ENCODE measurements around the gene CAMTA1.

Gene CAMTA1

DNA sequence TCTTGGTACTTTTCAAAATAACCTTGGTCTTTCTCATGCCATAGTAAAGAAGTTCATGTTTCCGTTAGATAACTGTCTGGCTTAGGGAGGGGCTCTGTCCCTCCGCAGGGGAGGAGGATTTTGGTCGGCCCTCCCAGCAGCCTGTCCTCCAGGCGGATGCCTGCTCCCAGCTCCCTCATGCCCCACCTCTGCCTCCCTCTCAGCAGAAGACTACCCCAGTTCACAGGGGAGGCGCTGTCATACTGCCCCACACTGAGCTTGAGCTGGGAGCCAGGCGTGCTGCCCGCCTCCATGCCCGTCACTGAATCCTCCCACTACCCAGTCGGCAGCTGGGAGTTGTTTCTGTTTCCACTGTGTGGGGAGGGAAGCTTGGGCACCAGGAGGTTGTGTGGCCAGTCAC, 127.3 kb downstream of the CAMTA1 start:
- no peaks in the 10 kb centered on the region for H3K4me1 ChIP-seq (ENCODE audit: control insufficient read depth, insufficient read depth, low read length)
- ChIA-PET CTCF (interaction anchor here (2.4 kb wide), 1 partner anchor 23 kb away, joined by 10 read pairs; no protein-coding TSS in a partner anchor), POLR2A (no interaction called here)

DNA sequence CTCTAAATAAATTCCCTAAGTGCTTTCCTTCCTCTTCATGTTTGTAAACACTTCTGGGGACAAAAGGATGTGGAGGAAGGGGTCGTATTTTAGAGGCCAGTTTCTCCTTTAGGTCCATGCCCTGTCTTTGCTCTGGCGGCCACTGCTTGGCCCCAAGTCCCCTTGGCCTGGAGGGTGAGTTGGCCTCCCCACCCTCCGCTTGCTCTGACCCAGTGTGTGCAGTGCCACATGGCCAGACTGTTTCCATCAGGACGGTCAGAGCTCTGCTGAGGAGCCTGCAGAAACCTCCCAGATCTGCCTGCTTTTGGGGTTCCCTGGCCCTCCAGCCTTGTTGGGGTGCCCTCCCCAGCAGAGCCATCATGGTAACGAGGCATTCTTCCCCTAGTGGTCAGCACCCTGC, 127.8 kb downstream of the CAMTA1 start:
- TF ChIP-seq, protein P1, sequence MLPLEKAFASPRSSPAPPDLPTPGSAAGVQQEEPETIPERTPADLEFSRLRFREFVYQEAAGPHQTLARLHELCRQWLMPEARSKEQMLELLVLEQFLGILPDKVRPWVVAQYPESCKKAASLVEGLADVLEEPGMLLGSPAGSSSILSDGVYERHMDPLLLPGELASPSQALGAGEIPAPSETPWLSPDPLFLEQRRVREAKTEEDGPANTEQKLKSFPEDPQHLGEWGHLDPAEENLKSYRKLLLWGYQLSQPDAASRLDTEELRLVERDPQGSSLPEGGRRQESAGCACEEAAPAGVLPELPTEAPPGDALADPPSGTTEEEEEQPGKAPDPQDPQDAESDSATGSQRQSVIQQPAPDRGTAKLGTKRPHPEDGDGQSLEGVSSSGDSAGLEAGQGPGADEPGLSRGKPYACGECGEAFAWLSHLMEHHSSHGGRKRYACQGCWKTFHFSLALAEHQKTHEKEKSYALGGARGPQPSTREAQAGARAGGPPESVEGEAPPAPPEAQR (tag by site-specific recombination; IDR thresholded peaks at IDR 0.05), result no peak
- TF ChIP-seq GLIS2 (tag by site-specific recombination; IDR thresholded peaks at IDR 0.05) (no peak), ZNF776 (tag by site-specific recombination; IDR thresholded peaks at IDR 0.05; ENCODE audit: borderline replicate concordance) (no peak), ZNF610 (tag by site-specific recombination; IDR thresholded peaks at IDR 0.05; ENCODE audit: borderline replicate concordance) (no peak), ZNF621 (tag by site-specific recombination; IDR thresholded peaks at IDR 0.05) (no peak), ZNF175 (tag by site-specific recombination; IDR thresholded peaks at IDR 0.05) (no peak), ZBTB20 (tag by site-specific recombination; IDR thresholded peaks at IDR 0.05) (no peak), ZNF23 (tag by site-specific recombination; IDR thresholded peaks at IDR 0.05; ENCODE audit: borderline replicate concordance) (no peak), ZNF2 (tag by site-specific recombination; IDR thresholded peaks at IDR 0.05) (no peak), ZFP37 (tag by site-specific recombination; IDR thresholded peaks at IDR 0.05) (no peak), ZNF48 (tag by site-specific recombination; IDR thresholded peaks at IDR 0.05) (no peak), ZNF664 (tag by site-specific recombination; IDR thresholded peaks at IDR 0.05) (no peak), ZNF221 (tag by site-specific recombination; IDR thresholded peaks at IDR 0.05; ENCODE audit: borderline replicate concordance) (no peak)
- no peaks in the 10 kb centered on the region for H3K9me3 ChIP-seq (ENCODE audit: control insufficient read depth, insufficient read depth, low read depth, low read length)
- no peaks in the 10 kb centered on the region for H3K4me1 ChIP-seq (ENCODE audit: control insufficient read depth, insufficient read depth, low read length)
- ChIA-PET POLR2A (no interaction called here), CTCF (interaction anchor here (2.4 kb wide), 1 partner anchor 23 kb away, joined by 10 read pairs; no protein-coding TSS in a partner anchor)
- H3K4me3 ChIP-seq (ENCODE audit: low read depth, low read length), result no peak overlapping the region
- H3K27ac ChIP-seq (ENCODE audit: extremely low read depth, low read depth, low read length), result no peak overlapping the region
- H3K36me3 ChIP-seq (ENCODE audit: control insufficient read depth in 2 of 2, insufficient read depth in 1 of 2, low read length in 2 of 2), result no peaks in the 10 kb centered on the region

More for the DNA sequence above, 127.3 kb downstream of the CAMTA1 start:
- no peaks in the 10 kb centered on the region for H3K36me3 ChIP-seq (ENCODE audit: control insufficient read depth in 2 of 2, insufficient read depth in 1 of 2, low read length in 2 of 2)
- peak; percentile 62 for TF ChIP-seq EGR2 (tag by site-specific recombination; IDR thresholded peaks at IDR 0.05; ENCODE audit: low read depth)
- TF ChIP-seq ZIC2 (tag by site-specific recombination; IDR thresholded peaks at IDR 0.05), result peak; percentile 60
- TF ChIP-seq ZFHX2 (tag by site-specific recombination; conservative IDR thresholded peaks at IDR 0.05), result peak; percentile 45; the same call in 1 of the 2 replicates
- TF ChIP-seq ZNF623 (tag by site-specific recombination; IDR thresholded peaks at IDR 0.05), result no peak
- no peak for TF ChIP-seq ZNF112 (tag by site-specific recombination; IDR thresholded peaks at IDR 0.05)
- H3K9me3 ChIP-seq (ENCODE audit: control insufficient read depth, insufficient read depth, low read depth, low read length), result no peaks in the 10 kb centered on the region
- H3K4me3 ChIP-seq (ENCODE audit: low read depth, low read length), result no peak overlapping the region
- no peak overlapping the region for H3K27ac ChIP-seq (ENCODE audit: extremely low read depth, low read depth, low read length)

DNA sequence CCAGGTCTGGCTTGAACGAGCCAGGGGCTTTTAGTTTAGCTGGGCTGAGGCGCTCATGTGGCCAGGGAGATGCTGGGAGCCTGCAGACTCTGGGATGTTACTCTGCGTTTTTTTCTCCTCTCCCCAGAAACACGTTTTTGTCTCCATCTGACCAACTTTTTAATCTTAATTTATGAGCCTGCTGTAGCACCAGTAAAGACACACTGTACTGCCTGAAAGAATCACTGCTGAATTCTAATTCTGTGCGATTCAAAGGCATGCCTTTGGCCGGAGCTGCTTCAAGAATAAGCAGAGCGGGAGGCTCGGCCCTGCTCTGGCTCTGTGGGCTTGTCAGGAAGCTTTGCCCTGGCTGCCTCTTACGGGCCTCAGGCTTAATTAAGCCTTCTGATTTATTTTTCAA, 129.5 kb downstream of the CAMTA1 start:
- H3K4me3 ChIP-seq (ENCODE audit: low read depth, low read length), result no peak overlapping the region
- ChIA-PET CTCF (interaction anchor here (0.8 to 2.4 kb wide), 2 partner anchors 25 to 128 kb away, joined by 4 to 10 read pairs; no protein-coding TSS in a partner anchor), POLR2A (no interaction called here)
- no peaks in the 10 kb centered on the region for H3K4me1 ChIP-seq (ENCODE audit: control insufficient read depth, insufficient read depth, low read length)
- no peak overlapping the region for H3K27ac ChIP-seq (ENCODE audit: extremely low read depth, low read depth, low read length)
- no peaks in the 10 kb centered on the region for H3K36me3 ChIP-seq (ENCODE audit: control insufficient read depth in 2 of 2, insufficient read depth in 1 of 2, low read length in 2 of 2)
- H3K9me3 ChIP-seq (ENCODE audit: control insufficient read depth, insufficient read depth, low read depth, low read length), result no peaks in the 10 kb centered on the region
- TF ChIP-seq ZNF48 (tag by site-specific recombination; IDR thresholded peaks at IDR 0.05) (no peak), ZNF785 (tag by site-specific recombination; IDR thresholded peaks at IDR 0.05) (no peak), ZBTB20 (tag by site-specific recombination; IDR thresholded peaks at IDR 0.05) (no peak), ZNF266 (tag by site-specific recombination; IDR thresholded peaks at IDR 0.05; ENCODE audit: low read depth) (no peak), FEZF1 (tag by site-specific recombination; IDR thresholded peaks at IDR 0.05) (no peak), ZNF202 (tag by site-specific recombination; IDR thresholded peaks at IDR 0.05; ENCODE audit: borderline replicate concordance) (no peak), KLF1 (tag by site-specific recombination; IDR thresholded peaks at IDR 0.05) (no peak), YY1 (tag by site-specific recombination; IDR thresholded peaks at IDR 0.05) (no peak), ZXDB (tag by site-specific recombination; IDR thresholded peaks at IDR 0.05) (no peak)
- TF ChIP-seq, protein P2, sequence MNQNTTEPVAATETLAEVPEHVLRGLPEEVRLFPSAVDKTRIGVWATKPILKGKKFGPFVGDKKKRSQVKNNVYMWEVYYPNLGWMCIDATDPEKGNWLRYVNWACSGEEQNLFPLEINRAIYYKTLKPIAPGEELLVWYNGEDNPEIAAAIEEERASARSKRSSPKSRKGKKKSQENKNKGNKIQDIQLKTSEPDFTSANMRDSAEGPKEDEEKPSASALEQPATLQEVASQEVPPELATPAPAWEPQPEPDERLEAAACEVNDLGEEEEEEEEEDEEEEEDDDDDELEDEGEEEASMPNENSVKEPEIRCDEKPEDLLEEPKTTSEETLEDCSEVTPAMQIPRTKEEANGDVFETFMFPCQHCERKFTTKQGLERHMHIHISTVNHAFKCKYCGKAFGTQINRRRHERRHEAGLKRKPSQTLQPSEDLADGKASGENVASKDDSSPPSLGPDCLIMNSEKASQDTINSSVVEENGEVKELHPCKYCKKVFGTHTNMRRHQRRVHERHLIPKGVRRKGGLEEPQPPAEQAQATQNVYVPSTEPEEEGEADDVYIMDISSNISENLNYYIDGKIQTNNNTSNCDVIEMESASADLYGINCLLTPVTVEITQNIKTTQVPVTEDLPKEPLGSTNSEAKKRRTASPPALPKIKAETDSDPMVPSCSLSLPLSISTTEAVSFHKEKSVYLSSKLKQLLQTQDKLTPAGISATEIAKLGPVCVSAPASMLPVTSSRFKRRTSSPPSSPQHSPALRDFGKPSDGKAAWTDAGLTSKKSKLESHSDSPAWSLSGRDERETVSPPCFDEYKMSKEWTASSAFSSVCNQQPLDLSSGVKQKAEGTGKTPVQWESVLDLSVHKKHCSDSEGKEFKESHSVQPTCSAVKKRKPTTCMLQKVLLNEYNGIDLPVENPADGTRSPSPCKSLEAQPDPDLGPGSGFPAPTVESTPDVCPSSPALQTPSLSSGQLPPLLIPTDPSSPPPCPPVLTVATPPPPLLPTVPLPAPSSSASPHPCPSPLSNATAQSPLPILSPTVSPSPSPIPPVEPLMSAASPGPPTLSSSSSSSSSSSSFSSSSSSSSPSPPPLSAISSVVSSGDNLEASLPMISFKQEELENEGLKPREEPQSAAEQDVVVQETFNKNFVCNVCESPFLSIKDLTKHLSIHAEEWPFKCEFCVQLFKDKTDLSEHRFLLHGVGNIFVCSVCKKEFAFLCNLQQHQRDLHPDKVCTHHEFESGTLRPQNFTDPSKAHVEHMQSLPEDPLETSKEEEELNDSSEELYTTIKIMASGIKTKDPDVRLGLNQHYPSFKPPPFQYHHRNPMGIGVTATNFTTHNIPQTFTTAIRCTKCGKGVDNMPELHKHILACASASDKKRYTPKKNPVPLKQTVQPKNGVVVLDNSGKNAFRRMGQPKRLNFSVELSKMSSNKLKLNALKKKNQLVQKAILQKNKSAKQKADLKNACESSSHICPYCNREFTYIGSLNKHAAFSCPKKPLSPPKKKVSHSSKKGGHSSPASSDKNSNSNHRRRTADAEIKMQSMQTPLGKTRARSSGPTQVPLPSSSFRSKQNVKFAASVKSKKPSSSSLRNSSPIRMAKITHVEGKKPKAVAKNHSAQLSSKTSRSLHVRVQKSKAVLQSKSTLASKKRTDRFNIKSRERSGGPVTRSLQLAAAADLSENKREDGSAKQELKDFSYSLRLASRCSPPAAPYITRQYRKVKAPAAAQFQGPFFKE (tag by site-specific recombination; IDR thresholded peaks at IDR 0.05; ENCODE audit: borderline replicate concordance), result no peak

All from HEK293 (cell line).